ENCODE measurements around the gene NCAM1.

DNA sequence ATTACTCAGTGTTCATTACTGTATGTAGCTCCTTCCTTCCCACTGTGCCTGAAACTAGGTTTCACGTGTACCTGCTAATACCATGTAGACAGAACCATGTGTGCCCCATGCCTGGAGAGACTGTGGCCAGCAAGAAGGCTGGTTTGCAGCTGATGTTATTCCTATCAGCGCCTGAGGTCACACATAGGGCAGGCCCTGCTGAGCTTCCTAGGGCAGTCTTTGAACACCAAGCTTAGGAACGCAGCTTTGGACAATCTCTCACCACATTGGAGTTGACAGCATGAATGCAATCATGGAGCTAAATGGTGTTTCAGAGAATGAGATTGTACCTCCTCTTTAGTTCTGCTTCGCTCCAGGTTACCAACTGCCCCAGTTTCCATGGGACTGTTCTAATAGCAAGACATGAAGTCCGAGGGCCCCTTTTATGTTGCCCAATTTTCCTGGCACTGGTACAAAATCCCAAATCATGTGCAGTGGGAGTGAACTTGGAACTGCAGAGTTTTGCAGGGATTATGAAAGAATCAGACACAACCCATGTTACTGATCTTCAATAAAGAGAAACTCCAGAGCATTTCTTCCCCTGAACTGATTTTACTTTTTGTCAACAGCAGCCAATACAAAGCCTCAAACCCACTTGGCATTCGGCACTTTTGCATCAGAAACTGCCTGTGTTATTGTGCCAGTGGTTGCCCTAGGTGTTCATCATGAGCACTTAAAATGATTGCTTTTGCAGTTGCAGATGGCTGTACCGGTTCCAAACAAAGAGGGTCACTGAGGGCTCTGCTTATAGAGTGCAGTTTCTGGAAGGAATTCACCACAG is 199.0 kb downstream of the NCAM1 start:
- TF ChIP-seq, protein P1, sequence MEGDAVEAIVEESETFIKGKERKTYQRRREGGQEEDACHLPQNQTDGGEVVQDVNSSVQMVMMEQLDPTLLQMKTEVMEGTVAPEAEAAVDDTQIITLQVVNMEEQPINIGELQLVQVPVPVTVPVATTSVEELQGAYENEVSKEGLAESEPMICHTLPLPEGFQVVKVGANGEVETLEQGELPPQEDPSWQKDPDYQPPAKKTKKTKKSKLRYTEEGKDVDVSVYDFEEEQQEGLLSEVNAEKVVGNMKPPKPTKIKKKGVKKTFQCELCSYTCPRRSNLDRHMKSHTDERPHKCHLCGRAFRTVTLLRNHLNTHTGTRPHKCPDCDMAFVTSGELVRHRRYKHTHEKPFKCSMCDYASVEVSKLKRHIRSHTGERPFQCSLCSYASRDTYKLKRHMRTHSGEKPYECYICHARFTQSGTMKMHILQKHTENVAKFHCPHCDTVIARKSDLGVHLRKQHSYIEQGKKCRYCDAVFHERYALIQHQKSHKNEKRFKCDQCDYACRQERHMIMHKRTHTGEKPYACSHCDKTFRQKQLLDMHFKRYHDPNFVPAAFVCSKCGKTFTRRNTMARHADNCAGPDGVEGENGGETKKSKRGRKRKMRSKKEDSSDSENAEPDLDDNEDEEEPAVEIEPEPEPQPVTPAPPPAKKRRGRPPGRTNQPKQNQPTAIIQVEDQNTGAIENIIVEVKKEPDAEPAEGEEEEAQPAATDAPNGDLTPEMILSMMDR (optimal IDR thresholded peaks at IDR 0.05 in 1 of 3, IDR thresholded peaks at IDR 0.05 in 1 of 3, conservative IDR thresholded peaks at IDR 0.05 in 1 of 3; ENCODE audit: extremely low read depth in 1 of 3, insufficient read depth in 2 of 3, low read length in 3 of 3), result no peak
- TF ChIP-seq EZH2 (IDR thresholded peaks at IDR 0.05; ENCODE audit: low read length), result no peak
